ENCODE results near the gene DEFB132. TPM values are rescaled to one million over a fixed set of nuclear protein-coding genes. Genes with fewer than 3 reads are reported as not detected.
"Not testable (repeated sequence)": the region's sequence is repeated elsewhere in the genome, so short reads cannot be mapped to it uniquely, and the experiment has no call there.

Gene DEFB132
- not detected for total RNA-seq

GRCh38 chr20:257419-257818 is at the start of gene DEFB132:
TSS of gene DEFB132 (plus strand) at chr20:257724. CDS start at chr20:257779, 55 bp downstream.
- DNase-seq: no peak

GRCh38 chr20:208942-209566 is 48.5 kb upstream of the DEFB132 start:
- peak; percentile 4 for DNase-seq

GRCh38 chr20:210809-211502 is 46.6 kb upstream of the DEFB132 start:
- no peak for DNase-seq

- no peak for DNase-seq
These were observed 43.1 kb upstream of the DEFB132 start for GRCh38 chr20:214383-214782.

GRCh38 chr20:215796-216195 is 41.7 kb upstream of the DEFB132 start:
- DNase-seq: no peak

- DNase-seq: no peak
These were observed 40.3 kb upstream of the DEFB132 start for GRCh38 chr20:217266-217665.

GRCh38 chr20:219290-220115 is 38.0 kb upstream of the DEFB132 start:
- no peak for DNase-seq

GRCh38 chr20:221258-221830 is 36.2 kb upstream of the DEFB132 start:
- no peak for DNase-seq

- DNase-seq: not testable (repeated sequence)
These were observed 31.6 kb upstream of the DEFB132 start for GRCh38 chr20:225879-226278.

- DNase-seq: no peak
These were observed 30.6 kb upstream of the DEFB132 start, which contains the start of gene DEFB129 for GRCh38 chr20:226958-227357. TSS of gene DEFB129 (plus strand) at chr20:227258. CDS start at chr20:227289, 31 bp downstream.

GRCh38 chr20:227439-228105 is 30.0 kb upstream of the DEFB132 start:
- no peak for DNase-seq

GRCh38 chr20:235891-236290 is 21.6 kb upstream of the DEFB132 start:
- DNase-seq: no peak

- no peak for DNase-seq
These were observed 20.0 kb upstream of the DEFB132 start for GRCh38 chr20:237489-237888.

GRCh38 chr20:237929-238328 is 19.6 kb upstream of the DEFB132 start:
- no peak for DNase-seq

- no peak for DNase-seq
These were observed 14.6 kb upstream of the DEFB132 start for GRCh38 chr20:242905-243304.

GRCh38 chr20:251354-251753 is 6.2 kb upstream of the DEFB132 start:
- DNase-seq: no peak

- DNase-seq: no peak
These were observed 4.7 kb upstream of the DEFB132 start for GRCh38 chr20:252801-253200.

GRCh38 chr20:253447-253846 is 4.1 kb upstream of the DEFB132 start:
- DNase-seq: not testable (repeated sequence)

- no peak for DNase-seq
These were observed 840 bp downstream of the DEFB132 start for GRCh38 chr20:258269-258858.

GRCh38 chr20:258963-259362 is 1.4 kb downstream of the DEFB132 start:
- no peak for DNase-seq

- DNase-seq: no peak
These were observed 2.5 kb downstream of the DEFB132 start for GRCh38 chr20:259981-260380.

- DNase-seq: no peak
These were observed 6.2 kb downstream of the DEFB132 start for GRCh38 chr20:263701-264100.
